Ascending aorta (tissue), 2 donors: ENCODE data around the gene TMEM181. TPM values are rescaled to one million over a fixed set of nuclear protein-coding genes. Genes with fewer than 3 reads are reported as not detected.
A peak's percentile ranks its signal among the peaks of the same experiment; 100 is the strongest.
"Not testable (repeated sequence)": the region's sequence is repeated elsewhere in the genome, so short reads cannot be mapped to it uniquely, and the experiment has no call there.

Source experiments
- DNase-seq, 2 donors: peaks; one replicate each; pipeline ENCODE4 v3.0.0-alpha.2; 2019; ENCODE audit warnings: low spot score in 2 of 2
- H3K27ac ChIP-seq, 2 donors: fragments of 200-600 bp; sonication (generic); one replicate each; pipeline ENCODE4 v1.5.1; 2016 to 2017; ENCODE audit warnings: mild to moderate bottlenecking in 1 of 2
- H3K27me3 ChIP-seq: fragments of 200-600 bp; sonication (generic); one replicate; pipeline ENCODE4 v1.5.1; 2017
- H3K36me3 ChIP-seq, 2 donors: fragments of 200-600 bp; sonication (generic); one replicate each; pipeline ENCODE4 v1.5.1; 2016
- H3K4me1 ChIP-seq, 2 donors: fragments of 200-600 bp; sonication (generic); one replicate each; pipeline ENCODE4 v1.5.1; 2016 to 2017; ENCODE audit warnings: mild to moderate bottlenecking in 1 of 2
- H3K4me3 ChIP-seq, 2 donors: fragments of 200-600 bp; sonication (generic); one replicate each; pipeline ENCODE4 v1.5.1; 2016 to 2017; ENCODE audit warnings: mild to moderate bottlenecking in 1 of 2
- H3K9me3 ChIP-seq, 2 donors: fragments of 200-600 bp; sonication (generic); one replicate each; pipeline ENCODE4 v1.5.1; 2016
- intact Hi-C: fragments of 100-400 bp; cut with DNase I; formaldehyde crosslinking; loops from one replicate; pipeline ENCODE4 v1.15.1; 2023
- total RNA-seq: library from RNA; depleted of rRNA; stranded (reverse); fragments of >200 nt; gene quantifications from one replicate; pipeline ENCODE4 v1.1.0, GENCODE V29; 2016
- TF ChIP-seq, protein P1 (sequence below), 3 experiments: fragments of 200-600 bp in 2 of 3; fragments of 450-650 bp in 1 of 3; sonication (generic) in 2 of 3; IDR thresholded peaks; one replicate each; pipeline ENCODE4 v1.5.1; 2016 to 2019; ENCODE audit warnings: antibody characterized with exemption in 3 of 3, mild to moderate bottlenecking in 1 of 3, moderate library complexity in 1 of 3

The TMEM181 gene
- total RNA-seq, 1 donor from 2014 or later = 16.3 TPM

DNA sequence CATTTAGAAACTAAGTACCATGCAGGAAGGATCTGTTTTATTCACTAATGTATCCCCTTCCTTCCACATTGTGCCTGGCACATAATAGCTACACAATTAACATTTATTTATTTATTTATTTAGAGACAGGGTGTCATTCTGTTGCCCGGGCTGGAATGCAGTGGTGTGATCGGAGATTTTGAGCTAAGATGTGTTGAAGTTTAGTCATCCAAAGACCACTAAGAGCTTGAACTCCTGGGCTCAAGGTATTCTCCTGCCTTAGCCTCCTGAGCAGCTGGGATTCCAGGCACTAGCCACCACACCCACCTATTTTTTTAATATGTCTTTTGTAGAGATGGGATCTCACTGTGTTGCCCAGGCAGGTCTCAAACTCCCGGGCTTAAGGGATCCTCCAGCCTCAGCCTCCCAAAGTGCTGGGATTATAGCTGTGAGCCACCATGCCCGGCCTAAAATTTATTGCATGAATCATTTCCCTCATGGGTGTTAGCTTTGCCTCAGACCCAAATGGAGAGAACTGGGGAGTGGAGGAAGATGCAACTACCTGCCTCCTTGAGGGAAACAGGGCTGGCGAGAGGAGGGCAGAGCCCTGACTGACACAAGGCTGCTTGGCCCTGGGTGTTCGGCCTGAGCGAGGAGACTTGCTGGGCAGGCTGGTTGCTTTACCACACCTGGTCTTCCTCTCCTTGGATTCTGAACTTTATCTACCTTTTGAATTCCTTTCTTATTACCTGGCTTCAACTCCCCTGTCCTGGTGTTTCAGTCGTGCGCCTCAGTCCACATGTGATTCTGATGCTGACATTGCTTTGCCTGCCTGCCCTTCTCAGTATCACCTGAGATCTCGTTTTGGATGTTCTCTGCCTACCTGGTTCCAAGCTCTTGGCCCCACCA lies 86.4 kb downstream of the TMEM181 start:
- H3K4me1 ChIP-seq = peaks cover 10 to 38% of the 10 kb centered on the region in 2 donors
- no peaks in the 10 kb centered on the region for H3K36me3 ChIP-seq
- DNase-seq = peak in 1 of 2 donors; percentile 59
- no peaks in the 10 kb centered on the region for H3K27me3 ChIP-seq
- no peak overlapping the region for H3K4me3 ChIP-seq
- intact Hi-C loops = loop anchor here (10.0 kb wide), 2 partner anchors 881 to 1079 kb away; partner anchors contain the start of gene WTAP
- TF ChIP-seq, protein P1, sequence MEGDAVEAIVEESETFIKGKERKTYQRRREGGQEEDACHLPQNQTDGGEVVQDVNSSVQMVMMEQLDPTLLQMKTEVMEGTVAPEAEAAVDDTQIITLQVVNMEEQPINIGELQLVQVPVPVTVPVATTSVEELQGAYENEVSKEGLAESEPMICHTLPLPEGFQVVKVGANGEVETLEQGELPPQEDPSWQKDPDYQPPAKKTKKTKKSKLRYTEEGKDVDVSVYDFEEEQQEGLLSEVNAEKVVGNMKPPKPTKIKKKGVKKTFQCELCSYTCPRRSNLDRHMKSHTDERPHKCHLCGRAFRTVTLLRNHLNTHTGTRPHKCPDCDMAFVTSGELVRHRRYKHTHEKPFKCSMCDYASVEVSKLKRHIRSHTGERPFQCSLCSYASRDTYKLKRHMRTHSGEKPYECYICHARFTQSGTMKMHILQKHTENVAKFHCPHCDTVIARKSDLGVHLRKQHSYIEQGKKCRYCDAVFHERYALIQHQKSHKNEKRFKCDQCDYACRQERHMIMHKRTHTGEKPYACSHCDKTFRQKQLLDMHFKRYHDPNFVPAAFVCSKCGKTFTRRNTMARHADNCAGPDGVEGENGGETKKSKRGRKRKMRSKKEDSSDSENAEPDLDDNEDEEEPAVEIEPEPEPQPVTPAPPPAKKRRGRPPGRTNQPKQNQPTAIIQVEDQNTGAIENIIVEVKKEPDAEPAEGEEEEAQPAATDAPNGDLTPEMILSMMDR (IDR thresholded peaks at IDR 0.05) = no peak
- peak overlapping the region in 1 of 2 donors; percentile 90 for H3K27ac ChIP-seq
- no peaks in the 10 kb centered on the region for H3K9me3 ChIP-seq

DNA sequence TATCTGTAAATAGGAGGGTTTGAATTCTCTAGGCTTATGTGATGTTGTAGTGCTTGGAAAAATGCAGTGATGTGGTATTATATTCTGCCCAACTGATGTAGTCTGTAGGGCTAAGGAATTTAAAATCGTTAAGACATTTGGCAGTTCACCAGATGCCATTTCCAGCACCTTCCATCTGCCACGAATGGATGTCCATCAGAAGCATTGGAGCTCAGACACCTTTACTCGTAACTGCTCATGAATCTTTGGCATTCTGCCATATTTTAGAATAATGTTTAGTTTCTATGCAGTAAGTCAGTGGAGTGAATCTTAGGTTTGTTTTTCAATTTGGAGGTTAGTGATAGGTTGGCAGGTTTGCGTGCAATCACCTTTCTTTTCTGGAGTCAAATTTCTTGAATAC lies 87.6 kb downstream of the TMEM181 start:
- intact Hi-C loops = loop anchor here (10.0 kb wide), 2 partner anchors 883 to 1077 kb away; partner anchors contain the start of gene WTAP
- H3K9me3 ChIP-seq = no peaks in the 10 kb centered on the region
- peaks cover 3 to 28% of the 10 kb centered on the region in 2 donors for H3K4me1 ChIP-seq
- no peak overlapping the region for H3K4me3 ChIP-seq
- no peak overlapping the region for H3K27ac ChIP-seq
- TF ChIP-seq, protein P1 (IDR thresholded peaks at IDR 0.05) = no peak
- no peaks in the 10 kb centered on the region for H3K27me3 ChIP-seq
- no peak for DNase-seq
- H3K36me3 ChIP-seq = no peaks in the 10 kb centered on the region

DNA sequence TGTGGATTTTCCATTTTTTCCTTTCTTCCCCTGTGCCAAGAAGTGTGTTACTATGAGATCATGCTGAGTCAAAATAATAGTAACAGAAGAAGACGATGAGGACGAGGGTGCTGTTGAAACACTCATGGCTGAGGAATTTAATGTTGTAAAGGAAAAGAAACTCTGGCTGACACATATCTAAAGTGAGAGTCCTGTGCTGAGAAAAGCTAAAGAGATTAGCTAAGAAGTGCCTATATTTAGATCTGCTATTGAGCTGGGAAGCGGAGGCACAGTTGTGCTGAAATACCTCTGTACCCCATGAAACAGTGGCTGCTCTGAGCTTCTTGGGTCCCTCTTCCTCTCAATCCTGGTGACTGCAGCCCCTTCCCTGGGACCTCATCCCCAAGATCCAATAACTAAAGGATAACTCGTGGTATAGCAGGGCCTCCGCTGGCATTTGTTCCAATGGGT lies 88.8 kb downstream of the TMEM181 start:
- Histone ChIP-seq H3K9me3 (no peaks in the 10 kb centered on the region), H3K27me3 (no peaks in the 10 kb centered on the region), H3K4me1 (peaks cover 0 to 16% of the 10 kb centered on the region in 2 donors), H3K4me3 (no peak overlapping the region), H3K36me3 (no peaks in the 10 kb centered on the region), H3K27ac (peak overlapping the region; percentile 72 to 83)
- intact Hi-C loops = loop anchor here (10.0 kb wide), 2 partner anchors 884 to 1076 kb away; partner anchors contain the start of gene WTAP
- DNase-seq = peak in 1 of 2 donors; percentile 65
- TF ChIP-seq, protein P1 (IDR thresholded peaks at IDR 0.05) = no peak

- Histone ChIP-seq H3K27me3 (no peaks in the 10 kb centered on the region), H3K4me1 (peaks cover 0 to 14% of the 10 kb centered on the region in 2 donors), H3K36me3 (no peaks in the 10 kb centered on the region), H3K4me3 (peak within 1 kb of the TSS in 1 of 2 donors; percentile 5), H3K27ac (peak within 1 kb of the TSS; percentile 72 to 83), H3K9me3 (no peaks in the 10 kb centered on the region)
- intact Hi-C loops = loop anchor here (10.0 kb wide), 2 partner anchors 885 to 1075 kb away; partner anchors contain the start of gene WTAP
- peak; percentile 59 to 85 for DNase-seq
- TF ChIP-seq, protein P1 (IDR thresholded peaks at IDR 0.05) = no peak
Observed at GRCh38 chr6:158649289-158650143, 89.6 kb downstream of the TMEM181 start, which contains the start of gene SYTL3. SYTL3 (plus strand) TSS chr6:158650054; CDS start chr6:158663269, 13,215 bp downstream.

DNA sequence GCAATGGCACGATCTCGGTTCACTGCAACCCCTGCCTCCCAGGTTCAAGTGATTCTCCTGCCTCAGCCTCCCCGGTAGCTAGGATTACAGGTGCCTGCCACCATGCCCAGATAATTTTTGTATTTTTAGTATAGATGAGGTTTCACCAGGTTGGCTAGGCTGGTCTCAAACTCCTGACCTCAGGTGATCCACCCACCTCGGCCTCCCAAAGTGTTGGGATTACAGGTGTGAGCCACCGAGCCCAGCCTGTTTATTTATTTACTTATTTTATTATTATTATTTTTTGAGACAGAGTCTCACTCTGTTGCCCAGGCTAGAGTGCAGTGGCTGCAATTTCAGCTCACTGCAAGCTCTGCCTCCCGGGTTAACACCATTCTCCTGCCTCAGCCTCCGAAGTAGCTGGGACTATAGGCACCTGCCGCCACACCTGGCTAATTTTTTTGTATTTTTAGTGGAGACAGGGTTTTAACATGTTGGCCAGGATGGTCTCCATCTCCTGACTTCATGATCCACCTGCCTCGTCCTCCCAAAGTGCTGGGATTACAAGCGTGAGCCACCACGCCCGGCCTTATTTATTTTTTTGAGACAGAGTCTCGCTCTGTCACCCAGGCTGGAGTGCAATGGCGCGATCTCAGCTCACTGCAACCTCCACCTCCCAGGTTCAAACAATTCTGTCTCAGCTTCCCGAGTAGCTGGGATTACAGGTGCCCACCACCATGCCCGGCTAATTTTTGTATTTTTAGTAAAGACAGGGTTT lies 92.3 kb downstream of the TMEM181 start:
- H3K4me1 ChIP-seq = peaks cover 0 to 11% of the 10 kb centered on the region in 2 donors
- DNase-seq = peak in 1 of 2 donors; percentile 31
- H3K9me3 ChIP-seq, H3K4me3 ChIP-seq, H3K27me3 ChIP-seq, intact Hi-C loops, H3K36me3 ChIP-seq: not testable (repeated sequence)
- H3K27ac ChIP-seq = peak overlapping the region in 1 of 2 donors; percentile 16
